ENCODE data around the gene COL1A1. TPM values are rescaled to one million over a fixed set of nuclear protein-coding genes. Genes with fewer than 3 reads are reported as not detected.

The COL1A1 gene
- total RNA-seq, 1 experiment from 2014 or later, result 5.5 TPM

DNA sequence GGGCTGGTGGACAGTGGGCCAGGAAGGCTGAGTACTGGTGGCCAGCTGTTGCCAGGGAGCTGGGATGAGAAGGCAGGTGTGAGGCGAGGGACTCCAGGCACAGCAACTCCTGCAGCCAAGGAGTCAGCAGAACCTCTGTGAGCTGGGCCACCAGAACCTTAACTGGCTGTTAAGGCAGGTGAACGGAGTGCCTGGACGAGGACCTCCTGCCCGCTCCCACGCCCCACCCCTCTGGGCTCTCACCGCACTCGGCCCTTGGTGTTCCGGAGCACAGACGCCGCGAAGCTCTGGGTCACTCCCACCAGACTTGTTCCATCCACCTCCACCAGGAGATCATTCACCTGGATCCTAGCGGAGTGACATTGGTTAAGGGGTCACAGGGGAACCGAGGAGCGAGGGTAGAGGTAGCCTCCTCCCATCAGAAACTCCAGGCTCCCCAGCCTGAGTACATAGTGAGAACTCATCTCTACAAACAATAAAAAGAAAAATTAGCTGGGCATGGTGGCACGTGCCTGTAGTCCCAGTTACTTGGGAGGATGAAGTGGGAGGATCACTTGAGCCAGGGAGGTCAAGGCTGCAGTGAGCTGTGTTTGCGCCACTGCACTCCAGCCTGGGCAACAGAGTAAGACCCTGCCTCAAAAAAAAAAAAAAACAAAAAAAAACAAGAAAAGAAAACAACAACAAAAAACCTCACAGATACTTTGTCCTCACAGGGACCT, 60.2 kb downstream of the COL1A1 start:
- H3K9me3 Mint-ChIP-seq (ENCODE audit: low read depth, unreplicated experiment), result no peaks in the 10 kb centered on the region
- H3K27me3 Mint-ChIP-seq (ENCODE audit: unreplicated experiment), result no peaks in the 10 kb centered on the region
- no TSS peak for BruUV-seq (replicated peaks)
- no peak overlapping the region for H3K4me3 Mint-ChIP-seq (ENCODE audit: low read depth, unreplicated experiment)
- no peak for DNase-seq
- intact Hi-C loops (cut with micrococcal nuclease; ENCODE audit: unreplicated experiment), result no loop called here
- no peak overlapping the region for H3K27ac Mint-ChIP-seq (ENCODE audit: unreplicated experiment)
- CTCF ChIA-PET, result interaction anchor here (1.1 kb wide), 1 partner anchor 9 kb away, joined by 3 read pairs; no protein-coding TSS in a partner anchor
- H3K4me1 Mint-ChIP-seq (ENCODE audit: low read depth, unreplicated experiment), result peaks cover 12% of the 10 kb centered on the region
- TF ChIP-seq, protein P1, sequence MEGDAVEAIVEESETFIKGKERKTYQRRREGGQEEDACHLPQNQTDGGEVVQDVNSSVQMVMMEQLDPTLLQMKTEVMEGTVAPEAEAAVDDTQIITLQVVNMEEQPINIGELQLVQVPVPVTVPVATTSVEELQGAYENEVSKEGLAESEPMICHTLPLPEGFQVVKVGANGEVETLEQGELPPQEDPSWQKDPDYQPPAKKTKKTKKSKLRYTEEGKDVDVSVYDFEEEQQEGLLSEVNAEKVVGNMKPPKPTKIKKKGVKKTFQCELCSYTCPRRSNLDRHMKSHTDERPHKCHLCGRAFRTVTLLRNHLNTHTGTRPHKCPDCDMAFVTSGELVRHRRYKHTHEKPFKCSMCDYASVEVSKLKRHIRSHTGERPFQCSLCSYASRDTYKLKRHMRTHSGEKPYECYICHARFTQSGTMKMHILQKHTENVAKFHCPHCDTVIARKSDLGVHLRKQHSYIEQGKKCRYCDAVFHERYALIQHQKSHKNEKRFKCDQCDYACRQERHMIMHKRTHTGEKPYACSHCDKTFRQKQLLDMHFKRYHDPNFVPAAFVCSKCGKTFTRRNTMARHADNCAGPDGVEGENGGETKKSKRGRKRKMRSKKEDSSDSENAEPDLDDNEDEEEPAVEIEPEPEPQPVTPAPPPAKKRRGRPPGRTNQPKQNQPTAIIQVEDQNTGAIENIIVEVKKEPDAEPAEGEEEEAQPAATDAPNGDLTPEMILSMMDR (IDR thresholded peaks at IDR 0.05; ENCODE audit: unreplicated experiment), result no peak
- peaks cover 79% of the 10 kb centered on the region for H3K36me3 Mint-ChIP-seq (ENCODE audit: insufficient read depth, unreplicated experiment)

DNA sequence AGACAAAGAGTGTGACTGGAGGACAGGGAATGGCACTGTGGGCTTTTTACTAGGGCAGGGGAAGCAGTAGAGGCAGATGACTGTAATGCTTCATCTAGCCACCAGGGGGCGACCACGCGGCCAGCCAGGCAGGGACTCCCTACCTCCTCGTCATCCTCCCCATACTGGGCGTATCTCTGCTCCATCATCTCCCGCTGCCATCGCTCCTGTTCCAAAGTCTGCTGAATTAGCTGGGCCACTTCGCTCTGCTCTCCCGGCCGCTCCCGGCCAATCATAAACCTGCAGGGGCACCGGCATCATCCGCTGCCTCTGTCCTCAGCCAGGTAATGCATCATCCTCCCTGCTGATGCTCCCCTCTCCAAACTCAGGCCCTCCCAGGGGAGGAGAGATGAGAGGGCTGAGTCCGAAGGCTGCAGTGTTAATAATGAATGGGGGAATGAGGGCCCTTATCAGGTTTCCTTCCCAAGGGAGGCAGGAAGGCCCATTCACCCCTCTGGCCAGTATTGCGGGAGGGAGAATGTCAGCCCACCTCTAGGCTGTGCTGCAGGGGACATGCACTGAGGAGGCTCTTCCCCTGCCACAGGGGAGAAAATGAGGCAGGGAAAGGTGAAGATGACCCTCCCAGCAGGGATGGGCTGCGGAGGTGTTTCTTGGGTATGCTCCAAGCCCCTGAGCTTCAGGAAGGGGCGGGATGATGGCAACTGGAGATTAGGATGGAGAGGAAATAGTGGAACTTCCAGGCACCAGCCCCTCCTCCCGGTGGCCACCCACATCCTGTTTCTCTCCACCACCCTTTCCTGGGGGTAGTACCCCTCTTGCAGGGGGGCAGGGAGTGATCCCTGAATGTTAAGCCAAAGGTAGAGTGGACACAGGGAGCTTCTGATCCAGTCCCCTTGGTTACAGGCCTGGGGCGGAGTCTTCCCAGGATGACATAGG, 61.2 kb downstream of the COL1A1 start:
- BruUV-seq (replicated peaks), result no TSS peak
- TF ChIP-seq, protein P1 (IDR thresholded peaks at IDR 0.05; ENCODE audit: unreplicated experiment), result peak; percentile 99
- CTCF ChIA-PET, result interaction anchor here (1.4 to 2.3 kb wide), 2 partner anchors 21 to 23 kb away, joined by 5 to 10 read pairs; no protein-coding TSS in a partner anchor
- Mint-ChIP-seq H3K9me3 (ENCODE audit: low read depth, unreplicated experiment) (no peaks in the 10 kb centered on the region), H3K4me1 (ENCODE audit: low read depth, unreplicated experiment) (peaks cover 9% of the 10 kb centered on the region), H3K27me3 (ENCODE audit: unreplicated experiment) (no peaks in the 10 kb centered on the region), H3K4me3 (ENCODE audit: low read depth, unreplicated experiment) (no peak overlapping the region), H3K36me3 (ENCODE audit: insufficient read depth, unreplicated experiment) (peaks cover 83% of the 10 kb centered on the region), H3K27ac (ENCODE audit: unreplicated experiment) (no peak overlapping the region)
- peak; percentile 89 for DNase-seq
- intact Hi-C loops (cut with micrococcal nuclease; ENCODE audit: unreplicated experiment), result no loop called here

DNA sequence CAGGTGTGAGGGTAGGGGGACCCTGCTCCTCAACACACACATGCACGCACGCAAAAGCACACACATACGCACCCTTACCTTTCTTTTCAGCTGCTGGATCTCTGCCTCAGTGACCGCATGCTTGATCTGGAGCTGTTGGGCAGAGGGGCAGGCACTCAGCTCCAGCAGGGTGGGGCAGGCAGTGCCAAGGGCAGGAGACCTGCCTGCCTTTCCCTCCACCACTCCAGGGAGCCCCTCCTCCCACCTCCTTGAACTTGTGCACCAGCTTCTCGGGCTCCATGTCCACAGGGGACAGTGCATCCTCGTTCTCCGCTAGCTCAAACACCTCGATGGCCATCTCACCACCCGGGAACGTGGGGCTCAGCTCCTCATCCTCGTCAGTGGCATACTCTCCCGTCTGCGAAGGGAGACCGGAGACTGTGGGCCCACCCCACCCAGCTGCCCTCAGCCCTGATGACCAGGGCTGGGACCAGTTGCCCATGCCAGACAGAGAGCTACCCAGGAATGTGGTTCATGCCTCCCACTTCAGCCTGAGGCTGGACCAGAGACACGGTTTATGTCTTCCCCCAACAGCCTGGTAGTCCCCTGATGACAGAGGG, 62.1 kb downstream of the COL1A1 start:
- no TSS peak for BruUV-seq (replicated peaks)

DNA sequence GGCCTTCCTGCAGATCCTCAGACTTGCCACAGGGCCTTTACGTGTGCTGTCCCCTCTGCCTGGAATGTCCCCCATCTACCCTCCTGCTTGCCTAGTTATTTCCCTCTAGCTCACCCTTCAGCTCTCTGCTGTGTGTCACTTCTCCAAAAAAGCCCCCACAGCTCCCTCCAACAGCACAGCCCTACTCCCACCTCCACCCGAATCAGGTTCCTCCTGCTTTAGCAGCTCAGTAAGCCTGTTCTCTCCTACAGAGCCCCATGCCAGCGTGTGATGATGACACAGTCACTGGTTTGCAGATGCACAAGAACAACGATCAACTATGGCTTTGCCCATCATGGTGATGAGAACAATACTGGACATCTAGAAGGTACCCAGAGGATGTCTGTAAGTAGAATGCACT, 64.4 kb downstream of the COL1A1 start:
- CTCF ChIA-PET, result interaction anchor here (0.6 to 1.5 kb wide), 4 partner anchors 11 to 56 kb away, joined by 3 to 7 read pairs (median 4); no protein-coding TSS in a partner anchor
- peaks cover under 1% of the 10 kb centered on the region for H3K27me3 Mint-ChIP-seq (ENCODE audit: unreplicated experiment)
- intact Hi-C loops (cut with micrococcal nuclease; ENCODE audit: unreplicated experiment), result no loop called here
- no peak overlapping the region for H3K4me3 Mint-ChIP-seq (ENCODE audit: low read depth, unreplicated experiment)
- no peak overlapping the region for H3K27ac Mint-ChIP-seq (ENCODE audit: unreplicated experiment)
- TF ChIP-seq, protein P1 (IDR thresholded peaks at IDR 0.05; ENCODE audit: unreplicated experiment), result no peak
- peaks cover 8% of the 10 kb centered on the region for H3K4me1 Mint-ChIP-seq (ENCODE audit: low read depth, unreplicated experiment)
- H3K36me3 Mint-ChIP-seq (ENCODE audit: insufficient read depth, unreplicated experiment), result peaks cover 71% of the 10 kb centered on the region
- no peak for DNase-seq
- no TSS peak for BruUV-seq (replicated peaks)
- H3K9me3 Mint-ChIP-seq (ENCODE audit: low read depth, unreplicated experiment), result no peaks in the 10 kb centered on the region

More for the DNA sequence above, 62.1 kb downstream of the COL1A1 start:
- CTCF ChIA-PET, result interaction anchor here (0.9 to 2.3 kb wide), 4 partner anchors 13 to 157 kb away, joined by 3 to 10 read pairs (median 4); no protein-coding TSS in a partner anchor
- Mint-ChIP-seq H3K36me3 (ENCODE audit: insufficient read depth, unreplicated experiment) (peaks cover 77% of the 10 kb centered on the region), H3K4me1 (ENCODE audit: low read depth, unreplicated experiment) (peaks cover 8% of the 10 kb centered on the region), H3K27me3 (ENCODE audit: unreplicated experiment) (no peaks in the 10 kb centered on the region), H3K4me3 (ENCODE audit: low read depth, unreplicated experiment) (no peak overlapping the region), H3K9me3 (ENCODE audit: low read depth, unreplicated experiment) (no peaks in the 10 kb centered on the region), H3K27ac (ENCODE audit: unreplicated experiment) (no peak overlapping the region)
- TF ChIP-seq, protein P1 (IDR thresholded peaks at IDR 0.05; ENCODE audit: unreplicated experiment), result no peak
- intact Hi-C loops (cut with micrococcal nuclease; ENCODE audit: unreplicated experiment), result no loop called here
- DNase-seq, result no peak
